NOMO-1 treated with DMSO at 0.1 percent for 48 hours (cell line): Measurements from ENCODE around the gene LBR.
"Not testable (repeated sequence)": the region's sequence is repeated elsewhere in the genome, so short reads cannot be mapped to it uniquely, and the experiment has no call there.

Source experiments
- DNase-seq: peaks from one replicate; lab custom pipeline; 2025; ENCODE audit not compliant: unreplicated experiment; lab: John Stamatoyannopoulos, UW

LBR gene

GRCh38 chr1:225427235-225428067 is at the start of gene LBR:
Gene LBR, minus strand, starts transcription at chr1:225428038. Its CDS starts 3,963 bp downstream, at chr1:225424075.
- peak; percentile 8 for DNase-seq

GRCh38 chr1:225477296-225477911 is 49.6 kb upstream of the LBR start:
- DNase-seq = no peak

GRCh38 chr1:225476538-225476988 is 48.7 kb upstream of the LBR start:
- no peak for DNase-seq

- DNase-seq = no peak
These were observed 48.3 kb upstream of the LBR start for GRCh38 chr1:225476100-225476511.

GRCh38 chr1:225474986-225475820 is 47.4 kb upstream of the LBR start:
- peak; percentile 35 for DNase-seq

- DNase-seq = no peak
These were observed 46.7 kb upstream of the LBR start for GRCh38 chr1:225474439-225474985.

DNA sequence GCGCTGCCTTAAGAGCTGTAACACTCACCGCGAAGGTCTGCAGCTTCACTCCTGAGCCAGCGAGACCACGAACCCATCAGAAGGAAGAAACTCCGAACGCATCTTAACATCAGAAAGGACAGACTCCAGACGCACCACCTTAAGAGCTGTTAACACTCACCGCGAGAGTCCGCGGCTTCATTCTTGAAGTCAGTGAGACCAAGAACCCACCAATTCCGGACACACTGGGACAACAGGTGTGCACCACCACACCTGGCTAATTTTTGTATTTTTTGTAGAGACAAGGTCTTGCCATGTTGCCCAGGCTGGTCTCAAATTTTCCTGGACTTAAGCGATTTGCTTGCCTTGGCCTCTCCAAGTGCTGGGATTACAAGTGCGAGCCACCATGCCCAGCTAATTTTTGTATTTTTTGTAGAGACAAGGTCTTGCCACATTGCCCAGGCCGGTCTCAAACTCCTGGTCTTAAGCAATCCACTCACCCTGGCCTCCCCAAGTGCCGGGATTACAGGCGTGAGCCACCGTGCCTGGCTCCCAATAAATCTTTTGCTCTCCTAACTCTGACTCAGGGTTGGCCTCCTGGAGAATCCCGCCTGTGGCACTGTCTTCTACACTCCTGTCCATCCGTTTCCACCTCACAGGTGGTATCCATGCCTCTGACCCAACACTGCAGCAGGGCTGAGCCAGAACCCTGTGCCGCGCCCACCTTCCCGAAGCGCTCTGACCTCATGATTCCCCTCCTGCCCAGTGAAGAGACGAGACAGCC is 46.0 kb upstream of the LBR start:
- not testable (repeated sequence) for DNase-seq

GRCh38 chr1:225473266-225473665 is 45.4 kb upstream of the LBR start:
- DNase-seq = not testable (repeated sequence)

DNA sequence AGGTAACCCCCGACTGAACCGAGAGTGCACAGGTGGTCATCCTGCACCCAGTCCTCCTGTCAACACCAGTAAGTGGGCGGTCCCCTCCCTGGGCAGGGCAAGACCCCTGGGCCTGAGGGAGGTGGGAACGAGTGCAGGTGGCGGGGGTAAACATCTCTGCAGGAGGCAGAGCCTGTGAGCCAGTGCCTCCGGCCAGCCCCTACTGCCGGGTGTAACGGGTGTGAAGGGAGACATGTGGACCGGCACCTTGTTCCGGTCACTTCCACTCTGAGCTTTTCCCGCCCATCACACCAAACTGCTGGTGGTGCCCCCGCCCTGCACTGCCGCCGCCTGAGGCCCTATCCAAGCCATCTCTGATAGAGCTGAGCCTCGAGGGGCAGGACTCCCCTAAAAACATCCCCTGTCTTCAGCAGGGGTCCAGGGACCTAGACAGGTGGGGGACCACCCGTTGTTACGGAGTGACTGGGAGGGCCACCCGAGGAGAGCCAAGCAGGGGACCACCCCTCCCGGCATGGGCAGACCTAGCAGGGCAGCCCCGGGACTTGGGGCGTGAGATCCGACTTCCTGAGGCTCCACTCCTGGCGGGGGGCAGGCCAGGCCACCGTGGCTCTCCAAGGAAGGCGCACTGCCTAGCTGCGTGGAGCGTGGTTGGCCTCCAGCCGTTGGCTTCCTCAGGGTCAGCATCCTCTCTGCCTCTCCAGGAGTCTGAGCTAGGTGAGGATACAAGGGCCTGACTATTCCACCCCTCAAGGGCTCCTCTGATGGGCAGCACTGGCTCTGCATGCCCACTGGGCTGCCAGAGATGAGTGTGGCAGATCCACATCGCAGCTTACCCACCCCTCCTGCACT is 43.8 kb upstream of the LBR start:
- no peak for DNase-seq

- DNase-seq = no peak
These were observed 43.2 kb upstream of the LBR start for GRCh38 chr1:225471109-225471452.

GRCh38 chr1:225470211-225471108 is 42.6 kb upstream of the LBR start:
- DNase-seq = no peak

- no peak for DNase-seq
These were observed 41.2 kb upstream of the LBR start for GRCh38 chr1:225469051-225469450.

DNA sequence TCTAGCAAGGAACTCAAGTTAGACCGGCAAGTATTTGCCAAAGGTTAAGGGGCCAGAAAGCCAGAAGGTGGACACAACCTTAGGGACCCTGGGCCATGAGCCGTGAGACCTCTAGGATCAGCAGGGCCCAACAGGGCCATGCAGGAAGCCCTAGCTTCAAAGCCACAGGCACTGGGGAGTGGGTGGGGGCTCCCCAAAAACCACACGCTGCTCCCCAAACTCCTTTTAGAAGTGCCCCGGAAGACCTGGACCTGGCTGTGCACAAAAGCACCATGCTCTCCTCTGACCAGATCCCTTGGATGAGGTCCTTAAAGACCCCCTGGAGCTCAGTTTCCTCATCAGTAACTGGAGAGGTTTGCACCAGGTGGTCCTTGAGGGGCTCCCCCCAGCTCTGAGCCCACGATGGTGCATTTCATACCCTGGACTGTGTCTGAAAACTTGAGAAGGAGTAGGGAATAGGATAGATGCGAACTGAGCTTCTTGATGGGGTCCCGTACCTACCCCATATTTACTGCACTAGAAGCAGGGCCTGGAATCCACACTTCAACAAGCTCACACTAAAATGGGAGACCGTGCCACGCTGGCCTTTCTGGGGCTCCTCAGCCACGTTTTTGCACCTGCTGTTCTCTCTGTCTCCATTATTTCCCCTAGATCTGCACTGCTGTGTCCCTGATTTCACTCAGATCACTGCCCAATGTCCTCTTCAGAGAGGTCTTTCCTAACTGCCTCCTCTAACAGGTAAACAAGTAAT is 40.6 kb upstream of the LBR start:
- DNase-seq = no peak

GRCh38 chr1:225467193-225468020 is 39.6 kb upstream of the LBR start:
- DNase-seq = peak; percentile 90

- no peak for DNase-seq
These were observed 39.0 kb upstream of the LBR start for GRCh38 chr1:225466848-225467192.

- no peak for DNase-seq
These were observed 38.1 kb upstream of the LBR start for GRCh38 chr1:225465793-225466517.
